HG03342 (cell line): ENCODE measurements around the gene TRAP1.

ENCODE experiments used
- ATAC-seq: cut with Tn5 transposase; IDR thresholded peaks from one replicate; pipeline ENCODE4 v1.9.1; 2021; ENCODE audit warnings: mild to moderate bottlenecking, moderate library complexity; ENCODE audit not compliant: unreplicated experiment

The TRAP1 gene

GRCh38 chr16:3737181-3737580, 19.9 kb upstream of the TRAP1 start:
- no peak for ATAC-seq

GRCh38 chr16:3736116-3736515, 18.8 kb upstream of the TRAP1 start:
- no peak for ATAC-seq

GRCh38 chr16:3735541-3735940, 18.2 kb upstream of the TRAP1 start:
- no peak for ATAC-seq

- no peak for ATAC-seq
Measured at GRCh38 chr16:3734758-3735221, 17.5 kb upstream of the TRAP1 start.

- ATAC-seq, result no peak
Measured at GRCh38 chr16:3734084-3734757, 16.9 kb upstream of the TRAP1 start.

GRCh38 chr16:3732171-3732570, 14.8 kb upstream of the TRAP1 start:
- no peak for ATAC-seq

GRCh38 chr16:3731126-3731935, 14.0 kb upstream of the TRAP1 start:
- ATAC-seq, result no peak

- no peak for ATAC-seq
Measured at GRCh38 chr16:3730161-3731125, 13.1 kb upstream of the TRAP1 start.

GRCh38 chr16:3729161-3730112, 12.1 kb upstream of the TRAP1 start:
- no peak for ATAC-seq

- ATAC-seq, result no peak
Measured at GRCh38 chr16:3728424-3729160, 11.3 kb upstream of the TRAP1 start.

- no peak for ATAC-seq
Measured at GRCh38 chr16:3727806-3728381, 10.6 kb upstream of the TRAP1 start.

- ATAC-seq, result no peak
Measured at GRCh38 chr16:3726021-3726687, 8.8 kb upstream of the TRAP1 start.

GRCh38 chr16:3725276-3725675, 8.0 kb upstream of the TRAP1 start:
- no peak for ATAC-seq

- ATAC-seq, result no peak
Measured at GRCh38 chr16:3722508-3722907, 5.2 kb upstream of the TRAP1 start.

- ATAC-seq, result no peak
Measured at GRCh38 chr16:3720418-3720817, 3.1 kb upstream of the TRAP1 start.

- ATAC-seq, result no peak
Measured at GRCh38 chr16:3718628-3719027, 1.3 kb upstream of the TRAP1 start.

- ATAC-seq, result no peak
Measured at GRCh38 chr16:3718019-3718391, 681 bp upstream of the TRAP1 start.

- ATAC-seq, result no peak
Measured at GRCh38 chr16:3716831-3717234, 491 bp downstream of the TRAP1 start.

- no peak for ATAC-seq
Measured at GRCh38 chr16:3715430-3715829, 1.9 kb downstream of the TRAP1 start.
